HL-60 (cell line): ENCODE measurements around the gene POMT2.

Experiments used
- GABPA ChIP-seq: IDR thresholded peaks from 2 replicates; pipeline ENCODE4 v1.6.1; 2012; ENCODE audit warnings: low read depth
- POLR2AphosphoS5 ChIP-seq: IDR thresholded peaks from 2 replicates; pipeline ENCODE4 v1.6.1; 2012; ENCODE audit warnings: low read depth
- REST ChIP-seq: IDR thresholded peaks from 2 replicates; pipeline ENCODE4 v1.6.1; 2012; ENCODE audit warnings: low read depth; ENCODE audit not compliant: insufficient replicate concordance
- TF ChIP-seq, protein P1 (sequence below): IDR thresholded peaks from one replicate; pipeline ENCODE4 v1.5.1; 2011; ENCODE audit warnings: low read length, control low read depth, inconsistent platforms; ENCODE audit not compliant: insufficient read depth

DNA sequence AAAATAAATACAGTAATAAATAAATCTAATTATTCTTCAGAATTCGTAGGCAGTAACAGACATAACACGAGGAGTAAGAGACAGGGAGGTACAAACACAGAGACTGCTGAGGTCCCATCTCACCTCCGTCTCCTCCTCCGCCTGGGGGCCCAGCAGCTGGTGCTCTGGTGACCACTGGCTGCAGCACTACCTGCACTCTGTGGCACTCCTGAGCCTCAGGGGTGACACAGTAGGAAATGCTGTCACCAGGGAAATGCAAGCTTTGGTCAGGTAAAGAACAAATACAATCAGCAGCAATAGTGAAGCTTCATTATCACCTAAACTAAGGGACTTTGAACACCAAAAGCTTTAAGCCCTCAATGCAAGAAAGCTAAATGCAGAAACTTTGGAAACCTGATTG lies 19.7 kb upstream of the POMT2 start:
- TF ChIP-seq POLR2AphosphoS5 = no peak
- TF ChIP-seq, protein P1, sequence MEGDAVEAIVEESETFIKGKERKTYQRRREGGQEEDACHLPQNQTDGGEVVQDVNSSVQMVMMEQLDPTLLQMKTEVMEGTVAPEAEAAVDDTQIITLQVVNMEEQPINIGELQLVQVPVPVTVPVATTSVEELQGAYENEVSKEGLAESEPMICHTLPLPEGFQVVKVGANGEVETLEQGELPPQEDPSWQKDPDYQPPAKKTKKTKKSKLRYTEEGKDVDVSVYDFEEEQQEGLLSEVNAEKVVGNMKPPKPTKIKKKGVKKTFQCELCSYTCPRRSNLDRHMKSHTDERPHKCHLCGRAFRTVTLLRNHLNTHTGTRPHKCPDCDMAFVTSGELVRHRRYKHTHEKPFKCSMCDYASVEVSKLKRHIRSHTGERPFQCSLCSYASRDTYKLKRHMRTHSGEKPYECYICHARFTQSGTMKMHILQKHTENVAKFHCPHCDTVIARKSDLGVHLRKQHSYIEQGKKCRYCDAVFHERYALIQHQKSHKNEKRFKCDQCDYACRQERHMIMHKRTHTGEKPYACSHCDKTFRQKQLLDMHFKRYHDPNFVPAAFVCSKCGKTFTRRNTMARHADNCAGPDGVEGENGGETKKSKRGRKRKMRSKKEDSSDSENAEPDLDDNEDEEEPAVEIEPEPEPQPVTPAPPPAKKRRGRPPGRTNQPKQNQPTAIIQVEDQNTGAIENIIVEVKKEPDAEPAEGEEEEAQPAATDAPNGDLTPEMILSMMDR = no peak
- TF ChIP-seq REST = no peak
- TF ChIP-seq GABPA = no peak
